CD14-positive monocyte (primary cell): ENCODE results near the gene ARHGAP30. TPM values are rescaled to one million over a fixed set of nuclear protein-coding genes. Genes with fewer than 3 reads are reported as not detected.
A peak's percentile ranks its signal among the peaks of the same experiment; 100 is the strongest.

Source experiments
- DNase-seq, 3 donors: peaks; one replicate each; pipeline ENCODE4 v3.0.0-alpha.2; 2011 to 2022
- H2AFZ ChIP-seq: 2 replicates; pipeline ENCODE4 v1.6.0; 2012; ENCODE audit warnings: mild to moderate bottlenecking, low read depth, low read length, inconsistent platforms; ENCODE audit not compliant: insufficient read depth, poor library complexity, severe bottlenecking
- H3K27ac ChIP-seq, 2 donors: 1 replicate in 1 of 2; 2 replicates in 1 of 2; pipeline ENCODE4 v1.5.1; 2012 to 2013; ENCODE audit warnings: low read length in 2 of 2, control low read depth in 1 of 2, inconsistent platforms in 1 of 2, low read depth in 1 of 2, mild to moderate bottlenecking in 1 of 2
- H3K27me3 ChIP-seq, 2 donors: one replicate each; pipeline versions ENCODE4 v1.6.0 to v1.6.1; 2011 to 2013; ENCODE audit warnings: low read length in 2 of 2; ENCODE audit not compliant: control insufficient read depth in 2 of 2, insufficient read depth in 2 of 2
- H3K36me3 ChIP-seq, 2 donors: replicated peaks in 1 of 2; 1 replicate in 1 of 2; 2 replicates in 1 of 2; pipeline versions ENCODE4 v1.5.1 to v1.6.1; 2012 to 2013; ENCODE audit warnings: low read length in 2 of 2, control low read depth in 1 of 2, inconsistent platforms in 1 of 2, mild to moderate bottlenecking in 1 of 2; ENCODE audit not compliant: insufficient read depth in 2 of 2, control insufficient read depth in 1 of 2
- H3K4me1 ChIP-seq, 2 donors: 1 replicate in 1 of 2; 2 replicates in 1 of 2; pipeline versions ENCODE4 v1.5.1 to v1.6.1; 2012 to 2013; ENCODE audit warnings: low read length in 2 of 2, control low read depth in 1 of 2, inconsistent platforms in 1 of 2, mild to moderate bottlenecking in 1 of 2, moderate library complexity in 1 of 2; ENCODE audit not compliant: insufficient read depth in 2 of 2, control insufficient read depth in 1 of 2
- H3K4me2 ChIP-seq: replicated peaks from 2 replicates; pipeline ENCODE3; 2012; ENCODE audit warnings: low read length, moderate library complexity, mild to moderate bottlenecking; ENCODE audit not compliant: poor library complexity, severe bottlenecking; ENCODE audit errors: extremely low read depth
- H3K4me3 ChIP-seq, 3 experiments: fragments of 200-600 bp in 1 of 3; sonication (generic) in 1 of 3; replicated peaks in 1 of 3; 1 replicate in 2 of 3; 2 replicates in 1 of 3; pipeline ENCODE4 v1.5.1; 2011 to 2013; ENCODE audit warnings: low read length in 3 of 3, mild to moderate bottlenecking in 3 of 3, control low read depth in 2 of 3, low read depth in 2 of 3, inconsistent platforms in 1 of 3, moderate library complexity in 1 of 3
- H3K79me2 ChIP-seq: 2 replicates; pipeline ENCODE4 v1.6.0; 2012; ENCODE audit warnings: mild to moderate bottlenecking, control low read depth, inconsistent platforms, low read length, moderate library complexity; ENCODE audit not compliant: insufficient read depth
- H3K9ac ChIP-seq: 2 replicates; pipeline ENCODE4 v1.6.0; 2017; ENCODE audit warnings: low read length, mild to moderate bottlenecking; ENCODE audit not compliant: insufficient read depth, poor library complexity, severe bottlenecking
- H3K9me3 ChIP-seq, 2 donors: replicated peaks in 1 of 2; 1 replicate in 1 of 2; 2 replicates in 1 of 2; pipeline versions ENCODE4 v1.5.1 to v1.6.1; 2012 to 2013; ENCODE audit warnings: low read length in 2 of 2, control low read depth in 1 of 2; ENCODE audit not compliant: control insufficient read depth in 1 of 2, insufficient read depth in 1 of 2
- H4K20me1 ChIP-seq: 2 replicates; pipeline ENCODE4 v1.6.0; 2012; ENCODE audit warnings: mild to moderate bottlenecking, low read length, control low read depth, moderate library complexity; ENCODE audit not compliant: insufficient read depth
- H3K27ac Mint-ChIP-seq, 7 donors: one replicate each; pipeline ENCODE4 v1.8.0; 2020; ENCODE audit warnings: mild to moderate bottlenecking in 7 of 7, mixed read lengths in 7 of 7, moderate library complexity in 6 of 7, inconsistent platforms in 2 of 7
- H3K27me3 Mint-ChIP-seq, 3 donors: one replicate each; pipeline ENCODE4 v1.8.0; 2021 to 2022; ENCODE audit warnings: low read depth in 3 of 3, mild to moderate bottlenecking in 3 of 3, mixed read lengths in 3 of 3, moderate library complexity in 3 of 3, inconsistent platforms in 1 of 3
- H3K36me3 Mint-ChIP-seq, 2 donors: one replicate each; pipeline ENCODE4 v1.8.0; 2020; ENCODE audit warnings: mixed read lengths in 2 of 2, inconsistent platforms in 1 of 2, mild to moderate bottlenecking in 1 of 2
- H3K4me1 Mint-ChIP-seq: one replicate; pipeline ENCODE4 v1.8.0; 2020; ENCODE audit warnings: mild to moderate bottlenecking, mixed read lengths
- H3K4me3 Mint-ChIP-seq, 2 donors: one replicate each; pipeline ENCODE4 v1.8.0; 2020; ENCODE audit warnings: mild to moderate bottlenecking in 2 of 2, mixed read lengths in 2 of 2, moderate library complexity in 1 of 2
- H3K9me3 Mint-ChIP-seq, 7 donors: one replicate each; pipeline ENCODE4 v1.8.0; 2020 to 2022; ENCODE audit warnings: mixed read lengths in 7 of 7, mild to moderate bottlenecking in 6 of 7, moderate library complexity in 6 of 7, inconsistent platforms in 2 of 7
- WGBS: methylation state at CpG from one replicate; pipeline ENCODE4 v1.1.5; 2013; ENCODE audit warnings: missing lambda C conversion rate; ENCODE audit not compliant: insufficient coverage; 5-methylcytosine and 5-hydroxymethylcytosine counted together
- intact Hi-C, 2 donors: fragments of 100-400 bp; cut with micrococcal nuclease; formaldehyde crosslinking; loops; one replicate each; pipeline versions ENCODE4 v1.15.0 to v1.15.1; 2023
- polyA plus RNA-seq, 3 donors: library from polyadenylated mRNA; depleted of rRNA in 1 of 3; unstranded in 2 of 3; stranded (reverse) in 1 of 3; fragments of 300-500 nt in 2 of 3; fragments of >200 nt in 1 of 3; fragmentation: Illumina TruSeq in 2 of 3; gene quantifications; 1 replicate in 2 of 3; 2 replicates in 1 of 3; pipeline ENCODE4 v1.2.3, GENCODE V29; 2012 to 2021
- TF ChIP-seq, protein P1 (sequence below): fragments of 200-600 bp; IDR thresholded peaks from one replicate; pipeline ENCODE4 v1.8.0; 2022; ENCODE audit warnings: antibody characterized with exemption, mild to moderate bottlenecking

ARHGAP30 gene
- polyA plus RNA-seq, 3 donors = 101 to 140 (median 129) TPM

- Mint-ChIP-seq H3K4me3 (peak overlapping the region; percentile 99), H3K4me1 (peaks cover 71% of the 10 kb centered on the region), H3K9me3 (no peaks in the 10 kb centered on the region), H3K27ac (peak overlapping the region; percentile 99 to 100 (median 100)), H3K36me3 (peaks cover 60 to 73% of the 10 kb centered on the region in 2 donors), H3K27me3 (no peaks in the 10 kb centered on the region)
- Histone ChIP-seq H3K4me2 (peak overlapping the region; percentile 96), H3K9ac (peak overlapping the region; percentile 84), H3K36me3 (peaks cover 57 to 65% of the 10 kb centered on the region in 2 donors), H3K27me3 (no peaks in the 10 kb centered on the region), H3K9me3 (no peaks in the 10 kb centered on the region), H2AFZ (peak overlapping the region; percentile 61), H3K27ac (peak overlapping the region; percentile 88 to 99), H3K79me2 (peaks cover 64% of the 10 kb centered on the region), H4K20me1 (peaks cover 45% of the 10 kb centered on the region), H3K4me1 (peaks cover 50 to 70% of the 10 kb centered on the region in 2 donors), H3K4me3 (peak overlapping the region; percentile 81 to 96 (median 95))
- intact Hi-C loops = loop anchor here (1.0 to 5.0 kb wide), 3 partner anchors 20 to 91 kb away; partner anchors contain the start of gene ARHGAP30 (in 1 of the 2)
- no CpG with 5 or more reads among the region's 2 CpGs for WGBS
- TF ChIP-seq, protein P1, sequence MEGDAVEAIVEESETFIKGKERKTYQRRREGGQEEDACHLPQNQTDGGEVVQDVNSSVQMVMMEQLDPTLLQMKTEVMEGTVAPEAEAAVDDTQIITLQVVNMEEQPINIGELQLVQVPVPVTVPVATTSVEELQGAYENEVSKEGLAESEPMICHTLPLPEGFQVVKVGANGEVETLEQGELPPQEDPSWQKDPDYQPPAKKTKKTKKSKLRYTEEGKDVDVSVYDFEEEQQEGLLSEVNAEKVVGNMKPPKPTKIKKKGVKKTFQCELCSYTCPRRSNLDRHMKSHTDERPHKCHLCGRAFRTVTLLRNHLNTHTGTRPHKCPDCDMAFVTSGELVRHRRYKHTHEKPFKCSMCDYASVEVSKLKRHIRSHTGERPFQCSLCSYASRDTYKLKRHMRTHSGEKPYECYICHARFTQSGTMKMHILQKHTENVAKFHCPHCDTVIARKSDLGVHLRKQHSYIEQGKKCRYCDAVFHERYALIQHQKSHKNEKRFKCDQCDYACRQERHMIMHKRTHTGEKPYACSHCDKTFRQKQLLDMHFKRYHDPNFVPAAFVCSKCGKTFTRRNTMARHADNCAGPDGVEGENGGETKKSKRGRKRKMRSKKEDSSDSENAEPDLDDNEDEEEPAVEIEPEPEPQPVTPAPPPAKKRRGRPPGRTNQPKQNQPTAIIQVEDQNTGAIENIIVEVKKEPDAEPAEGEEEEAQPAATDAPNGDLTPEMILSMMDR = no peak
- peak; percentile 78 to 91 (median 88) for DNase-seq
Measured at GRCh38 chr1:161046605-161047228, 23.0 kb downstream of the ARHGAP30 start.

DNA sequence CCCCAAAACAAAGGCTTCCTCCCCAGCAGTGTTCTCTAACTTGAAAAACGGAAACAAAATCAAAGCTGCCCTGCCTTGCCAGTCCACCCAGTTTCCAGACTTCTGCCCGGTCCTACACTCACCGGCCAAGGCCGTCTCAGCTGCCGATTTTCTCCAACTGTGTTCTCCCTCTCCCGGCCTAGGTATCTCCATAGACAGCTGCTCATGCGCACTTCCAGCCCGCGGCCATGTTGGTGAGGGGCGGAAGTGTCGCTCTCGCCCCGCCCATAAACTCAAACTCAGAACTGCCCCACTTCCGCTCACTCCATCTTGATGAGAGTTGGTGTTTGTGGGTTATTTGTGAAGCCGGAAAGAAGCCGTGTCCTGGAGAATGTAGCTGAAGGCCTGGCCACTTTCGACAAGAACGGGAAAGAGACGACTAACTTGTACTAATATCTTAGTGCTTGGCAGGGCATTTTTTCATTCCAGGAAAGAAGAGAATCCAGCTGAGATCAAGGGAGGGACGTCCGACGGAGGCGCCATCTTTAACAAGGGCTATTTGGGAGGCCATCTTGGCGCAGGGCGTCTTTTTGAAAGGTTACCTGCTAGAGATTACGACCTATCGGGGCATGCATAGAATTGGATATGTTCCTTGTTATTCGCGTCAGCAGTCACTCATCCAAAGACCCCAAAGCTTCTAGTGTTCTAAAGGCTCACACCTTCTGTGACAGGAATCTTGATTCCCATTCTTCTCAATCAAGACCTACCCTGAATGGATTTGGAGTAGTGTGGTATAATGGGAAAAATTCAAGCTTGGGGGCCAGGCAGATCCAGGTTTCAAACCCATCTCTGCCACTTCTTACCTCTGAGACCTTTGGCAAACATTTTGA lies 23.7 kb downstream of the ARHGAP30 start, which contains the start of gene USF1:
USF1 (minus strand) TSS at position 242 of the 869 bp plus-strand sequence. CDS start 2,702 bp downstream, outside the sequence.
- Histone ChIP-seq H3K4me3 (peak within 1 kb of the TSS; percentile 81 to 96 (median 95)), H4K20me1 (peaks cover 45% of the 10 kb centered on the region), H3K36me3 (peaks cover 57 to 65% of the 10 kb centered on the region in 2 donors), H3K27me3 (no peaks in the 10 kb centered on the region), H3K9ac (peak within 1 kb of the TSS; percentile 84), H3K9me3 (no peaks in the 10 kb centered on the region), H3K4me1 (peaks cover 50 to 63% of the 10 kb centered on the region in 2 donors), H3K79me2 (peaks cover 57% of the 10 kb centered on the region), H3K4me2 (peak within 1 kb of the TSS; percentile 96), H2AFZ (peak within 1 kb of the TSS; percentile 61), H3K27ac (peak within 1 kb of the TSS; percentile 88 to 99)
- Mint-ChIP-seq H3K36me3 (peaks cover 61 to 73% of the 10 kb centered on the region in 2 donors), H3K27ac (peak within 1 kb of the TSS; percentile 99 to 100 (median 100)), H3K4me3 (peak within 1 kb of the TSS; percentile 99), H3K9me3 (no peaks in the 10 kb centered on the region), H3K4me1 (peaks cover 71% of the 10 kb centered on the region), H3K27me3 (no peaks in the 10 kb centered on the region)
- intact Hi-C loops = loop anchor here in 1 of 2 donors (2.0 to 5.0 kb wide), 2 partner anchors 23 to 91 kb away; partner anchors contain the start of gene ARHGAP30
- WGBS = 4% methylated on average over 7 of the region's 29 CpGs
- DNase-seq = peak; percentile 95 to 96 (median 96)
- TF ChIP-seq, protein P1 = no peak
